PC-9 (cell line): ENCODE data around the gene BACH2. TPM values are rescaled to one million over a fixed set of nuclear protein-coding genes. Genes with fewer than 3 reads are reported as not detected.

Experiments
- BruUV-seq: library from RNA; stranded (reverse); fragments of 400-500 nt; replicated peaks from 2 replicates; lab custom pipeline; 2021; lab: Mats Ljungman, UMichigan
- CTCF ChIA-PET: fragments of 300-600 bp; sonication (Branson Sonifier 250); formaldehyde crosslinking; loops from one replicate; lab custom pipeline; 2022; ENCODE audit warnings: antibody characterized with exemption; lab: Charles Lee
- POLR2A ChIA-PET: fragments of 300-600 bp; sonication (Branson Sonifier 250); formaldehyde crosslinking; loops from one replicate; lab custom pipeline; 2022; ENCODE audit warnings: antibody characterized with exemption; ENCODE audit not compliant: unreplicated experiment; lab: Charles Lee
- DNase-seq, 2 experiments: peaks; one replicate each; pipeline versions ENCODE4 v3.0.0 to v3.0.0-alpha.2; 2015 to 2022; ENCODE audit warnings: mixed read lengths in 1 of 2
- H2AFZ ChIP-seq: fragments of 200-600 bp; sonication (generic); 2 replicates; pipeline ENCODE4 v1.8.1; 2017; ENCODE audit warnings: antibody characterized with exemption
- H3F3A ChIP-seq: fragments of 200-600 bp; sonication (generic); 2 replicates; pipeline ENCODE4 v1.8.1; 2017; ENCODE audit warnings: antibody characterized with exemption, mild to moderate bottlenecking, low read depth; ENCODE audit not compliant: insufficient read depth
- H3K27ac ChIP-seq: fragments of 200-600 bp; sonication (generic); 2 replicates; pipeline ENCODE4 v1.6.1; 2016; ENCODE audit warnings: mixed run types
- H3K27me3 ChIP-seq: fragments of 200-600 bp; sonication (generic); 2 replicates; pipeline ENCODE4 v1.6.1; 2016; ENCODE audit warnings: low read depth, mixed run types; ENCODE audit not compliant: insufficient read depth
- H3K36me3 ChIP-seq: fragments of 200-600 bp; sonication (generic); 2 replicates; pipeline ENCODE4 v1.6.1; 2016; ENCODE audit warnings: low read depth, mixed run types
- H3K4me1 ChIP-seq: fragments of 200-600 bp; sonication (generic); replicated peaks from 2 replicates; pipeline ENCODE4 v1.6.1; 2016; ENCODE audit warnings: mixed run types; ENCODE audit not compliant: insufficient read depth
- H3K4me2 ChIP-seq: fragments of 200-600 bp; sonication (generic); 2 replicates; pipeline ENCODE4 v1.6.1; 2017; ENCODE audit warnings: mixed run types
- H3K4me3 ChIP-seq: fragments of 200-600 bp; sonication (generic); 2 replicates; pipeline ENCODE4 v1.6.1; 2016; ENCODE audit warnings: mixed run types
- H3K79me2 ChIP-seq: fragments of 200-600 bp; sonication (generic); 2 replicates; pipeline ENCODE4 v1.6.1; 2017; ENCODE audit warnings: low read depth, mixed run types
- H3K9me2 ChIP-seq: fragments of 200-600 bp; sonication (generic); 2 replicates; pipeline ENCODE4 v1.8.1; 2017; ENCODE audit warnings: mild to moderate bottlenecking; ENCODE audit not compliant: insufficient read depth
- H3K9me3 ChIP-seq: fragments of 200-600 bp; sonication (generic); 2 replicates; pipeline ENCODE4 v1.8.1; 2016; ENCODE audit warnings: low read depth; ENCODE audit not compliant: insufficient read depth
- H4K20me1 ChIP-seq: fragments of 200-600 bp; sonication (generic); 2 replicates; pipeline ENCODE4 v1.8.1; 2017; ENCODE audit not compliant: insufficient read depth
- EZH2 ChIP-seq: fragments of 200-600 bp; sonication (generic); IDR thresholded peaks from 2 replicates; pipeline ENCODE4 v1.8.0; 2017; ENCODE audit warnings: antibody characterized with exemption, low read depth
- intact Hi-C: fragments of 100-400 bp; cut with micrococcal nuclease; formaldehyde crosslinking; loops from one replicate; pipeline ENCODE4 v1.10.0; 2022; ENCODE audit not compliant: unreplicated experiment
- total RNA-seq: library from RNA; stranded (reverse); gene quantifications from 2 replicates; pipeline ENCODE4 v1.2.3, GENCODE V29; 2021
- TF ChIP-seq, protein P1 (sequence below): fragments of 200-600 bp; sonication (generic); conservative IDR thresholded peaks from 2 replicates; pipeline ENCODE4 v1.6.1; 2017; ENCODE audit warnings: mixed run types, antibody characterized with exemption, mild to moderate bottlenecking, moderate library complexity

BACH2 gene
- total RNA-seq, 1 experiment from 2014 or later, result 2.3 TPM

DNA sequence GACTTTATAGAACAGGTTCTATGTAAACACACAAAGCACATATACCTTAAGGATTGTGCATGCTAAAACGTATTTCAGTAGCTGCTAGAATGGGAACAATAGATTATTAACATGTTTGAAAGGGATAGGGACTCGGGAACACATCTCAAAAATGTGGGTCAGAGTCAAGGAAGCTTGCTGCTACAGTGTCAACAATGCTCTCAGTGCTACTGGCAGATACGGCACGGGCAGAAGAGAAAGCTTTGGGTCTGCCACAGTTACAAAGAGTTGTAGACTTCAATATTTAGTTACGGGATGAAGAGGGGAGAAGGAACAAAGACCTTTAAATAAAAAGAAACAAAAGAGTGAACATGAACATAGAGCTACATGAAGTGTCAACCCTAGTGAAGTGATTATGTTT lies 170.5 kb downstream of the BACH2 start:
- Histone ChIP-seq H3F3A (no peaks in the 10 kb centered on the region), H3K27me3 (no peaks in the 10 kb centered on the region), H3K4me1 (no peaks in the 10 kb centered on the region), H3K4me3 (no peak overlapping the region), H3K4me2 (no peak overlapping the region), H3K36me3 (no peaks in the 10 kb centered on the region), H3K9me2 (no peaks in the 10 kb centered on the region), H3K9me3 (no peaks in the 10 kb centered on the region), H3K79me2 (no peaks in the 10 kb centered on the region), H2AFZ (no peak overlapping the region), H3K27ac (no peak overlapping the region), H4K20me1 (no peaks in the 10 kb centered on the region)
- no TSS peak for BruUV-seq
- ChIA-PET CTCF (no interaction called here), POLR2A (no interaction called here)
- intact Hi-C loops, result no loop called here
- DNase-seq, result no peak
- TF ChIP-seq EZH2, result no peak
- TF ChIP-seq, protein P1, sequence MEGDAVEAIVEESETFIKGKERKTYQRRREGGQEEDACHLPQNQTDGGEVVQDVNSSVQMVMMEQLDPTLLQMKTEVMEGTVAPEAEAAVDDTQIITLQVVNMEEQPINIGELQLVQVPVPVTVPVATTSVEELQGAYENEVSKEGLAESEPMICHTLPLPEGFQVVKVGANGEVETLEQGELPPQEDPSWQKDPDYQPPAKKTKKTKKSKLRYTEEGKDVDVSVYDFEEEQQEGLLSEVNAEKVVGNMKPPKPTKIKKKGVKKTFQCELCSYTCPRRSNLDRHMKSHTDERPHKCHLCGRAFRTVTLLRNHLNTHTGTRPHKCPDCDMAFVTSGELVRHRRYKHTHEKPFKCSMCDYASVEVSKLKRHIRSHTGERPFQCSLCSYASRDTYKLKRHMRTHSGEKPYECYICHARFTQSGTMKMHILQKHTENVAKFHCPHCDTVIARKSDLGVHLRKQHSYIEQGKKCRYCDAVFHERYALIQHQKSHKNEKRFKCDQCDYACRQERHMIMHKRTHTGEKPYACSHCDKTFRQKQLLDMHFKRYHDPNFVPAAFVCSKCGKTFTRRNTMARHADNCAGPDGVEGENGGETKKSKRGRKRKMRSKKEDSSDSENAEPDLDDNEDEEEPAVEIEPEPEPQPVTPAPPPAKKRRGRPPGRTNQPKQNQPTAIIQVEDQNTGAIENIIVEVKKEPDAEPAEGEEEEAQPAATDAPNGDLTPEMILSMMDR, result no peak

- BruUV-seq, result no TSS peak
- Histone ChIP-seq H3K36me3 (no peaks in the 10 kb centered on the region), H3K27me3 (no peaks in the 10 kb centered on the region), H3K9me3 (no peaks in the 10 kb centered on the region), H3K4me1 (no peaks in the 10 kb centered on the region), H3F3A (no peaks in the 10 kb centered on the region), H3K4me2 (no peak overlapping the region), H3K9me2 (no peaks in the 10 kb centered on the region), H2AFZ (no peak overlapping the region), H3K27ac (no peak overlapping the region), H3K4me3 (no peak overlapping the region), H3K79me2 (no peaks in the 10 kb centered on the region), H4K20me1 (no peaks in the 10 kb centered on the region)
- intact Hi-C loops, result no loop called here
- DNase-seq, result no peak
- ChIA-PET CTCF (no interaction called here), POLR2A (no interaction called here)
- TF ChIP-seq, protein P1, result no peak
- no peak for TF ChIP-seq EZH2
Measured at GRCh38 chr6:90124874-90125510, 171.7 kb downstream of the BACH2 start.

GRCh38 chr6:90123831-90124230 lies 172.8 kb downstream of the BACH2 start:
- Histone ChIP-seq H4K20me1 (no peaks in the 10 kb centered on the region), H3F3A (no peaks in the 10 kb centered on the region), H3K79me2 (no peaks in the 10 kb centered on the region), H3K4me3 (no peak overlapping the region), H3K36me3 (no peaks in the 10 kb centered on the region), H3K4me1 (no peaks in the 10 kb centered on the region), H3K9me3 (no peaks in the 10 kb centered on the region), H3K9me2 (no peaks in the 10 kb centered on the region), H3K27me3 (no peaks in the 10 kb centered on the region), H2AFZ (no peak overlapping the region), H3K4me2 (no peak overlapping the region), H3K27ac (no peak overlapping the region)
- POLR2A ChIA-PET, result no interaction called here
- CTCF ChIA-PET, result no interaction called here
- TF ChIP-seq, protein P1, result no peak
- TF ChIP-seq EZH2, result no peak
- intact Hi-C loops, result no loop called here
- BruUV-seq, result no TSS peak
- no peak for DNase-seq
